Middle frontal gyrus (tissue), 1 donor: ENCODE results near the gene HCFC2.

ENCODE experiments used
- DNase-seq: peaks from one replicate; pipeline ENCODE4 v3.0.0-alpha.2; 2015; ENCODE audit warnings: low spot score; ENCODE audit errors: extremely low spot score

Gene HCFC2

DNA sequence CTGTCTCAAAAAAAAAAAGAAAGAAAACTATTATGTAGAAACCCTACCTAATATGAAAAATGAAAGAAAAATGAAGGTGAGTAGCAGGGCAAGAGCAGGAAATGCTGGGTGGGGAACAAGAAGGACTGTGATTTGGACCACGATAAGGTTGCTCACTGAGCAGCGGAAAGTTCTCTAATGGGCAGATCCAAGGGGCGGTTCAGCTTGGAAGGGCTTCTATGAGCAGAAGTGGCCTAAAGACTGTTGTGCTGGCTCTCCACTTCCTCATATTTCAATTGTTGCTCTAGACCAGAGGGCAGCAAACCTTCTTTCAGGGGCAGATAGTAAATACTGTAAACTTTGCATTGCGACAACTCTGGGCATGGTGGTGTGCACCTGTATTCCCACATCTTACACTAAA lies 90.0 kb downstream of the HCFC2 start:
- DNase-seq: no peak

DNA sequence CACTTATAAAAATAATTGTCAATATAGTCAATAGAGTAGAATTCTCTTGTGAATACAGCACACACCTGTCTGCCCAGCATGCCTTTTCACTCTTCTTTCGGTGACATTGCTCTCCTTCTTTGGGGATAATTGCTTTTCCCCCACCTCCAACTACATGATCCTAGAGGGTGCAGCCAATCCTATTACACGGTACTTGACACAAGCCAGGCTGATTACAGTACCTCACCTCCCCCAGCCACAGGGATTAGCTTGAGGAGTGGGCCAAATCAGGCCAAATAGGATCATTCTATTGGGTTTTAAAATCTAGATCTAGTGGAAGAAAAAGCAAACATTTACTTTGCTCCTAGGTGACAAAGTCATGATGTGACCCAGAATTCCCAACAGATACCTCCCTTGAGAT lies 90.5 kb downstream of the HCFC2 start:
- DNase-seq: no peak
